HG02970 (cell line): ENCODE results near the gene BATF3.
"Not testable (repeated sequence)": the region's sequence is repeated elsewhere in the genome, so short reads cannot be mapped to it uniquely, and the experiment has no call there.

ENCODE experiments used
- ATAC-seq: cut with Tn5 transposase; IDR thresholded peaks from one replicate; pipeline ENCODE4 v1.9.1; 2021; ENCODE audit warnings: mild to moderate bottlenecking, moderate library complexity, moderate number of reproducible peaks; ENCODE audit not compliant: unreplicated experiment, low FRiP score

BATF3 gene

DNA sequence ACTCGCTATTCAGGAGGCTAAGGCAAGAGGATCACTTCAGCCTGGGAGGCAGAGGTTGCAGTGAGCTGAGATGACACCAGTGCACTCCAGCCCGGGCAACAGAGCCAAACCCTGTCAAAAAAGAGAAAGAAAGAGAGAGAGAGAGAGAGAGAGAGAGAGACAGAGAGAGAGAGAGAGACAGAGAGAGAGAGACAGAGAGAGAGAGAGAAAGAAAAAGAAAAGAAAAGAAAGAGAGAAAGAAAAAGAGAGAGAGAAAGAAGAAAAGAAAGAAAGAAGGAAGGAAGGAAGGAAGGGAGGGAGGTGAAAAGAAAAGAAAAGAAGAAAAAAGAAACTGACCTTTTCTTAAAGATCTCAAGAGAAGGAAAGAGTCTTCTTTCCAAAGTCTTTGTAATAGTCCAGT lies 60.1 kb downstream of the BATF3 start:
- ATAC-seq: not testable (repeated sequence)

- ATAC-seq: no peak
These were observed 61.0 kb downstream of the BATF3 start for GRCh38 chr1:212638492-212639151.

- ATAC-seq: no peak
These were observed 61.7 kb downstream of the BATF3 start for GRCh38 chr1:212637902-212638301.
